GM19193 (cell line): Measurements from ENCODE around the gene ACTG1.

ENCODE experiments used
- POLR2A ChIP-seq: IDR thresholded peaks from 4 replicates; pipeline ENCODE4 v1.6.1; 2011; ENCODE audit not compliant: insufficient read depth, insufficient read length; ENCODE audit errors: extremely low read depth

The ACTG1 gene

DNA sequence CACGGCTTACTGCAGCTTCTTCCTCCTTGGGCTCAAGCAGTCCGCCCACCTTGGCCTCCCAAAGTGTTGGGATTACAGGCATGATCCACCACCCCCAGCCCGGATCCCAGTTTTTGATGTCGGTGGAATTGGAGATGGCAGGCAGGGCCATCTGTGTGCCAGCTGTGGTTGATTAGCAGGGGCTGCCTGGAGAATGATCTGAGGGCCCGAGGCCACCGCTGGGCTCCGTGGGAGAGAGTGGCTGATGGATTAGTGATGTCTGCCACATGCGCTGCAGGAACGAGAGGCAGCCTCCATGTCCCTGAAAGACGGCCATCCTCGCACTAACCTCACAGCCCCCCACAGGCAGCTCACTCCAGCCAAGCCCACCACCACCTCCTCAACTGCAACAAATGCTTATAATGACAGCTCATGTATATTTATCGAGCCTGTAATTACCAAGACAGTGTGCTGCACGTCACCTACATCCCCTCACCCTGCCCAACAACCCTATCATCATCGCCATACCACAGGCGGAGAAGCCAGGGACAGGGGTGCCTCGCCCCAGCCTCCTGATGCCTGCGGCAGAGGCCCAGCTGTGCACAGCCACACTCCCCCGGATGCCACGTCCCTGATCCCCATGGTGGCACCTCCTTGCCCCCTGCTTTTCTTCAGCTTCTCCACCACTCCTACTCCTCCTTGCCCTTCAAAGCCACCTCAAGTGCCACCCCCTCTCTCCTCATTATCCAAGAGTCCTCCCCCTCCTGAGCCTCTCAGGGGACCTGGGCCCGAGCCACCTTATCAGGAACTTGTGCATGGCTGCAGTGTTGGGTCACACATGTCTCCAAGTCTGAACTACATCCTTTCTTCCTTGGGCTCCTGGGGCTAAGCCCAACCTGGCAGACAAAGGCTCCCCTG is 33.2 kb downstream of the ACTG1 start:
- no peak for TF ChIP-seq POLR2A

DNA sequence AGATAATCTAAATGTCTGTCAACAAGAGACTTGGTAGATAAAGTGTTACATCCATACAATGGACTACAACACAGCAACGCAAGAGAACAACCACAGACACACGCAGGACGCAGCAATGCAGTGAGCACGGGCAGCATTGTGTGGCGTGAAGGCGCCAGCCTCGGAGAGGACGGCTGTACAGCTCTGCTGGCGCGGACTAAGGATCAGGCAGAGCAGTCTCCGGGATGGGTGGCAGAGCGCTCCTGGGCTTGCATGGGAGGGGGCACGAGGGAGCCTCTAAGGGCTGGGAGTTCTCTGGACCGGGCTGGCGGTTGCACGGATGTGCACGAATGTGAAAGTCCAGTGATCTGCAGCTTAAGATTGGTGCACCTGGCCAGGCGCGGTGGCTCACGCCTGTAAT is 34.5 kb downstream of the ACTG1 start:
- no peak for TF ChIP-seq POLR2A

DNA sequence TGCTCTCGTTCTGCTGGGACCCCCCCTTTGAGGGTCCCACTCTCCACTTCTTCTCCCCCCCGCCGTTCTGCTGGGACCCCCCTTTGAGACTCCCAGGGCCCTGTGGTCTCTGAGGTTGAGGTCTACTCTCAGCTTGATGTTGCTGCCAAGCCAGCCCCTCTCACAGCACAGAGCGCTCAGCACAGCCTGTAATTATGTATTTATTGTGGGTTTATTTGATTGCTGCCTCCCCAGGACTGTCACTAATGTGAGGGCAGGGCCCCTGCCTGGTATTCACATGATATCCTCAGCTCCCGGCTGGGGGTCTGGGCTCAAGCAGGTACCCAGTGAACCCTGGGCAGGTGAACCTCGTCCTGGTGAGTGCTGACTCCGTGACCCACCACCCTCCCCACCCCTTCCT is 35.4 kb downstream of the ACTG1 start:
- no peak for TF ChIP-seq POLR2A

DNA sequence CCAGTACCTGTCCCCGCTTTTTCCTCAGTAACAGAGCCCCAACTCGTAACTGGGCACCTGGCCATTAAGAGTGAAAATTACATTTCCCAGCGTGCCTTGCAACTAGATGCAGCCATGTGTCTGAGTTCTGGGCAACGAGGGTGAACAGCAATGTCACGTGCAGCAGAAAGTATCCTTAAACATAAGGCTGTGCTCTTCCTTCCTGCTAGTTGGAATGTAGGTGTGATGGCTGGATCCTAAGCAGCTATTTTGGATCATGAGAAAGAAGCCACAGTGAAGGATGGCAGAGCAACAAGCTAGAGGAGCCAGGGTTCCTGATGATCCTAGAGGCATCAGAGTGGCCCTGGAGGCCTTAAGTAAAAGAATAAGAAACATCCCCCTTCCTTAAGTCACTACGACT is 36.0 kb downstream of the ACTG1 start:
- no peak for TF ChIP-seq POLR2A

DNA sequence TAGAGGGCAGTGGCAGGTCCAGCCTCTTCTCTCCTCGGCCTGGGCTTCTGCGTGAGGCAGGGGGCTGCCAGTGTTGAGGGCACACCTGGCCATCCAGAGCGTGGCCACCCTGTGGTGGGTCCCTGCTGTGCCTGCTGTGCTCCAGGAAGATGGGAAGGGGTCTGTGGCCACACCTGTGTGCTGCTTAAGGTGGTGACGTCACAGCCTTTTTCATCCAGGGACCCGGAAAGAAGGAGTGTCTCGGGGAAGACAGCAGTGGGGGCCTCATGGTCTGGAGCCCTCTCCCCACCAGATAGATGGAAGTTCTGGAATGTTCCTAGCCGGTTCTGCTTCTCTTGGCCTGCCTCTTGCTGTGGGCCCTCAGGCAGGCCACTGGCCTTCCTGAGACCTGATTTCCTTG is 36.5 kb downstream of the ACTG1 start:
- TF ChIP-seq POLR2A = no peak

DNA sequence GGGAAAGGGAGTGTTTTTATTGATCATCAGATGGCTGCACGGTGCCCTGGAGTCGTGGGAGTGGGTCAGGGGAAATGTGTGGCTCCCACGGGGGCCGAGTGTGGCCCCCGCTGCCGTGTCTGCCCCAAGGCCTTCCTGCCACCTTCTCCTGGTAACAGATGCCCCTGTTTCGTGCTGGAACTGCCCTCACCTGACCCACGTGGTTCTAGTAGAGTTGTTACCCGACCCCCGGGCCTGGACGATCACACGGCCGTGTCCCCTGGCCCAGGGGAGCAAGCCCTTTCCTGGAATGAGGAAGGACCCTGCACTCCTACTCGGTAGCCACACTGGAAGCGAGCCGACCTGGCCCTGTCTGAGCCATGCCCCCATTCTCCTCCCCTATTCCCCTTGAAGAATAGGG is 37.6 kb downstream of the ACTG1 start:
- no peak for TF ChIP-seq POLR2A

DNA sequence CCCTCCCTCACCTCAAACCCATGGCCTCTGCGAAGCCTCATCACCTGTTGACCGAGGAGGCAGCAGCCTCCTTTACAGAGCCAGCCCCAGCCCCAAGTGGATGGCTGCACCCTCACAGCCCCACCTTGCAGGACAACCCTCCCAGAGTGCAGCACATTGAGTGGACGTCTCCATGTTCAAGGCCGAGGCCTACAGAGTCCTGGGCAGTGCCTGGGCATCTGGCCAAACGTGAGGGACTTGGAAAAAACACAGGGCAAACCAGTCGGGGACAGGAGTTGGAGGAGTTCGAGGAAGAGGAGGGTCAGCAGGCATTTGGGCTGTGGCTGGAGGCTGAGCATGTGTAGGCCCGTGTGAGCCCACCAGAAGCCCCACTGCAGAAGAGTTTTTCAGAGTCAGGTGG is 39.6 kb downstream of the ACTG1 start:
- no peak for TF ChIP-seq POLR2A

DNA sequence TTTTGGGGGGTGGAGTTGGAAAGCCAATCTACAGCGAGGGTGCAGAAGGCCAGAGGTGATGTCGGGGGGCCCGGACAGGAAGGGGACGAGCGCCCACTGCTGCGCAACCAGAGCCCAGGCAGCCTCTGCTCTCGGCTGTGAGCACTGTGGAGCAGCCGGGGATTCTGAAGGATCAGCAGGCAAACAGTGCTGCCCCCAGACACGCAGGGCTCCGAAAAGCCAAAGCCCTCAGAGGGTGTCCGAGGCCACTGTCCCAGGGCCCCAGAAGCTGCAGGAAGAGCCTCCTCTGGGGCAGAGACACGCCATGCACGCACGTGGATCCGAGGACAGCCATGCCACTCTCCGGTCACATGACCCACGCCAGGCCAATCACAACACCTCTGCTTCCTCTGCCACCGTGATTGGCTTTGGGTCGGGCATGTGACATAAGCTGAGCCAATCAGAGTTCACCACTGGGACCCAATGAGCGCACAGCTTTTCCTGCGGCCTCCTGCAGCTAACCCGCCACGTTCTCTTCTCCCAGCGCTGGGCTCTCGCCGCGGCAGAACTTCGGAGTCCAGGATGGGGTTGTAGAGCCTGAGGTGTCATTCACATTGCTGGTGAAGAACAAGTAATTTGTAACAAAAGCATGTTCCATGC is 40.7 kb downstream of the ACTG1 start:
- TF ChIP-seq POLR2A = no peak

DNA sequence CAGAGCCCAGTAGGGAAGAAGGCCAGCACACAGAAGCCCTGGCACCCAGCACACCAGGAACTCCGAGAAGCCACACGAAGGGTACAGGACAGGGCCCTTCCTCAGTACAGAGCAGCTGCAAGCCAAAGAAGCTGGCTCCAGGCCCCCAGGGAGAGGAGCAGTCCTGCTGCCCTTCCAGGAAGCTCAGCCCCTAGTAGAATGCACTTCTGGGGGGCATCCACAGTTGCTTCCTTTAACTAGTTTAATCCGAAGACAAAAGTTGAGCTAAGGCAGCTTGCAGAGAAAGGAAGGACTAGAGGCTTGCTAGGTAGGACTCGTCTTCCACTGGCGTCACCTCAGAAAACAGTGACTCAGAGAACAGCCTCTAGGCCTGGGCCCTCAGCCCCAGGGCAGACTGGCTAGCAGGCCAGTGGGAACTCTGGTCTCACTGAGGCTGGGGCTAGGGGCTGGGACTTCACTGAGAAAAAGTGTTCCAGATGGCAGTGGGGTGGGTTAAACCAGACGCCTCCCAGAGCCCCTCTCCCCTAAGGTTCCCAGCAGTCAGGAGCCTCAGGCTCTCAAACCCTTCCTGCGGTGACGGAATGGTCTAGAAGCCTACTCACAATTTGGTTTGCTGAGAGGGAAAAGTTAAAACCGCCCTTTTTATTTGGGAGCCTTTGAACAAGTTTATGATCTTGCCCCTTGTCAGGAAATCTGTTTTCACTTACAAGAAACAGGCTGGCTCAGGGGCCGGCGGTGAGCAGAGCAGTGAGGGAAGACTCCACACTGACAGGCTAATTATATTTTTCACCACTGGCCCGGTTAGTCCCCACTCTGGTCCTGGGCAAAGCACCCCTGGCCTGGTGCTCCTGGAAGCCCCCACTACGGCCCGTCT is 41.4 kb downstream of the ACTG1 start:
- no peak for TF ChIP-seq POLR2A

DNA sequence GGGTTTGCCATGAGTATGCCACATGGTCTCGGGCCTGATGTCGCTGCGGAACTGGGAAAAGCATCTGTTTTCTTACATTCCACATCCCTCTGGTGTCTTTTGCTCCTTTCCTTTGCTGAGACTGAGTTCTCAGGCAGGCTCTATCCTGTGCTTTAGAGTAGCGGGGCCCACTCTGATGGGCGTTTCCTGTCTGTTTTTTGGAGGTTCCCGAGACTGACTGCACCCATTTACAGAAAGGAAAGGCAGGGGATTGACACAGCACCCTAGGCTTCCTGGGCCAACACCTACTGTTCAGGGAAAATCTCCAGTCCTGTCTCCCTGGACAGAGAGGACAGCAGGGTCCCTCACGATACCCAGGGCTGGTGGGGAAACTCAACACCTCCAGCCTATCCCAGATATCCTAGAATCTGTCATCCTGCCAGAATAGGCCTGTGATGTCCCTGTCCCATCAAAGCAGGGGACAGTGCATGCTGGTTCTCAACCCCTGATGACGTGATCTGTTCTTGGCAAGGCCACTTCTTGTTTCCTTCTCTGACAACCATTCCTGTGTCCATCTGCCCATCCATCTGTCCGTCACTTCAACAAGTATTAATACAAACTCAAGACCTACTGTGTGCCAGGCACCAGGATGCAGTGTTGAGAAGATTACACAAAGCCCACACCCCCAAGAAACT is 42.2 kb downstream of the ACTG1 start:
- no peak for TF ChIP-seq POLR2A

DNA sequence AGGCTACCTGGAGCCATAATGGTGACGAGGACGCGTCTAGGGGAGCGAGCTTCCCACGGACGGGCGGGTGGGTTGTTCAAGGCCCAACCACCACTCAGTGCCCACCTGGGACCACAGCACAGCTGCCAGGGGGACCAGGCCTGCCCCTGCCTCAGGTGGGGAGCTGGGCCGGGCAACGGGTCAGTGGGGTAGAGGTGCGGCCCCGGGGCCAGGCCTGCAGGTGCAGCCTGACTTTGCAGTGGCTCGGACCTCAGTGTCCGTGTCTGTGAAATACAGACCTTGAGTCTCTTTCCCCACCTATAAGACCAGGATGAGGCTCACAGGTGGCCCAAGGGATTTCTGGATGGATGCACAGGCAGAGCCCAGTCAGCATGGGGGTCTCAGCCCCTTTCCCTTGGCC is 43.3 kb downstream of the ACTG1 start:
- TF ChIP-seq POLR2A = no peak

DNA sequence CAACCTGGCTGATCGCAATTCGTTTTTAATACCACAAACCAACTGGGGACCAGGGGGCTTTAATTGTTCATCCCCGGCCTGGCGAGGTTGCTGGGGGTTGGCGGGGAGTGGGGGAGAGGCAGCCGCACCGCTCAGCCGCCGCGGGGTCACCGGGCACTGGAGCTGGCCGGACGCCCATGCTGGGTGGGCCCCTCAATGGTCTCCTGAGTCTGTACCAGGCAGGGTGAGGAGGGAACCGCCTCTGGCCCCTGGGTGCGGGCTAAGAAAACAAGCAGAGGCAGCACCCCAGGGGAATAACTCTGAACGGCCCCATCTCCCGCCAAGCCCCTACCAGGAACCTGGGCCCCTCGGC is 43.9 kb downstream of the ACTG1 start:
- no peak for TF ChIP-seq POLR2A

DNA sequence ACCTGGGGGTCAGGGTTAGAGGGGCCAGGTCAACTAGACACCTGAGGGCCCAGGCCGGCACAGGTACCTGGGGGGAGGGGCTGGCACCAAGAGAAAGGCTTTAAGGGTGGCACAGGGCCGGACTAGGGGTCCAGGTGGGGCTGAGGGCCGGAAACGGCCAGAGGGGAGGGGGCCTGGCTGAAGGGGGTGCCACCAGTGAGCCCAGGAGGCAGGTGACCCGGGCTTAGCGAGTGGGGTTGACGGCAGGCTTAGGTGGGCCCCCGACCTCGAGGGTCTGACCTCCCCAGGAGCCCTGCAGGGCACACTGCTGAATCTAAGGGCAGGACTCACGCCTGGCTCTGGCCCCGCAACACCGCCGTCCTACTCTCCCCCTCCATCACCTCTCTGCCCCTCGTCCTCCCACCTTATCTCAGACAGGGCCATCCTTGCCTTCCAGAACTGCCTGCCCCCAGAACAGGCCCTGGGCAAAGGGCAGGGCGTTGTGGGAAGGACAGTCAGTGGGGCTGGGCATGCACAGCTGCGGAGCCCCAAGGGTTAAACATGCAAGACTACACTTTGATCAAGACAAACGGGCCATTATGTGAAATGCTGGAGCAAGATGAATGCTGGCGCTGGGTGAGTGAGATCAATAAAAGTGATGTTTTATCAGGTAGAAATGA is 44.4 kb downstream of the ACTG1 start:
- no peak for TF ChIP-seq POLR2A
